OCI-LY1 (cell line): Measurements from ENCODE around the gene HILPDA.

Experiments used
- CTCF ChIP-seq: fragments of 200-600 bp; sonication (generic), shearing (Covaris generic); IDR thresholded peaks from 2 replicates; pipeline ENCODE4 v1.5.1; 2017; ENCODE audit warnings: mild to moderate bottlenecking, antibody characterized with exemption, low read length, moderate library complexity, mixed read lengths
- EZH2 ChIP-seq: fragments of 200-600 bp; sonication (generic), shearing (Covaris generic); IDR thresholded peaks from 2 replicates; pipeline ENCODE4 v1.8.0; 2017; ENCODE audit warnings: borderline replicate concordance, mixed run types, mild to moderate bottlenecking, antibody characterized with exemption, low read length, moderate library complexity, mixed read lengths

- TF ChIP-seq CTCF = no peak
- TF ChIP-seq EZH2 = no peak
These were observed 7.6 kb upstream of the HILPDA start for GRCh38 chr7:128447941-128448564.
